Naive B cell (primary cell): ENCODE data around the gene ACTR1B. TPM values are rescaled to one million over a fixed set of nuclear protein-coding genes. Genes with fewer than 3 reads are reported as not detected.
A peak's percentile ranks its signal among the peaks of the same experiment; 100 is the strongest.
"Not testable (repeated sequence)": the region's sequence is repeated elsewhere in the genome, so short reads cannot be mapped to it uniquely, and the experiment has no call there.

ENCODE experiments used
- ATAC-seq, 2 donors: fragments of 150-1000 bp; cut with Tn5 transposase; 2 replicates each; pipeline ENCODE4 v1.10.0; 2021; ENCODE audit warnings: low read depth in 2 of 2, mild to moderate bottlenecking in 2 of 2, moderate library complexity in 2 of 2
- DNase-seq: peaks from one replicate; pipeline ENCODE4 v3.0.0; 2022
- H3K27ac Mint-ChIP-seq, 6 donors: one replicate each; pipeline ENCODE4 v1.8.0; 2020 to 2022; ENCODE audit warnings: mild to moderate bottlenecking in 6 of 6, mixed read lengths in 6 of 6, moderate library complexity in 5 of 6, inconsistent platforms in 2 of 6
- H3K27me3 Mint-ChIP-seq, 3 donors: one replicate each; pipeline ENCODE4 v1.8.0; 2021 to 2022; ENCODE audit warnings: mixed read lengths in 3 of 3, mild to moderate bottlenecking in 1 of 3
- H3K36me3 Mint-ChIP-seq, 2 donors: one replicate each; pipeline ENCODE4 v1.8.0; 2020 to 2022; ENCODE audit warnings: mixed read lengths in 2 of 2, inconsistent platforms in 1 of 2, mild to moderate bottlenecking in 1 of 2
- H3K4me1 Mint-ChIP-seq, 3 donors: one replicate each; pipeline ENCODE4 v1.8.0; 2020 to 2022; ENCODE audit warnings: mixed read lengths in 3 of 3, inconsistent platforms in 1 of 3, mild to moderate bottlenecking in 1 of 3, moderate library complexity in 1 of 3
- H3K4me3 Mint-ChIP-seq, 8 donors: one replicate each; pipeline ENCODE4 v1.8.0; 2020 to 2022; ENCODE audit warnings: mild to moderate bottlenecking in 8 of 8, mixed read lengths in 8 of 8, moderate library complexity in 8 of 8, inconsistent platforms in 2 of 8
- H3K9me3 Mint-ChIP-seq, 7 donors: one replicate each; pipeline ENCODE4 v1.8.0; 2020 to 2022; ENCODE audit warnings: mixed read lengths in 7 of 7, mild to moderate bottlenecking in 5 of 7, inconsistent platforms in 2 of 7, moderate library complexity in 1 of 7
- polyA plus RNA-seq, 6 donors: library from polyadenylated mRNA; unstranded; fragments of 300-500 nt; fragmentation: Illumina TruSeq; gene quantifications; one replicate each; pipeline ENCODE4 v1.2.3, GENCODE V29; 2021; ENCODE audit warnings: low read depth in 6 of 6

Gene ACTR1B
- polyA plus RNA-seq = 10 to 100 TPM in 4 of 6 donors, 1 to 10 TPM in 2; 8.7 to 13.9 (median 10.8) TPM

GRCh38 chr2:97663962-97664635, at the start of gene ACTR1B:
ACTR1B (minus strand) TSS chr2:97664044; CDS start chr2:97663890, 154 bp downstream.
- H3K4me1 Mint-ChIP-seq = peaks cover 24 to 43% (median 30%) of the 10 kb centered on the region in 3 donors

GRCh38 chr2:97712693-97713295, 49.0 kb upstream of the ACTR1B start:
- H3K27ac Mint-ChIP-seq = peak overlapping the region in 4 of 6 donors; percentile 57 to 91 (median 84)
- H3K36me3 Mint-ChIP-seq = no peaks in the 10 kb centered on the region
- ATAC-seq (peak in 1 of 2 donors; percentile 13), DNase-seq (no peak)
- H3K4me1 Mint-ChIP-seq = peaks cover 28 to 40% (median 40%) of the 10 kb centered on the region in 3 donors
- H3K4me3 Mint-ChIP-seq = peak overlapping the region in 1 of 8 donors; percentile 48
- H3K27me3 Mint-ChIP-seq = peaks cover 0 to 7% (median 6%) of the 10 kb centered on the region in 3 donors
- H3K9me3 Mint-ChIP-seq = no peaks in the 10 kb centered on the region

More at GRCh38 chr2:97663962-97664635, at the start of gene ACTR1B:
- Mint-ChIP-seq H3K4me3 (peak within 1 kb of the TSS; percentile 89 to 98 (median 96)), H3K27me3 (no peaks in the 10 kb centered on the region), H3K36me3 (no peaks in the 10 kb centered on the region), H3K9me3 (no peaks in the 10 kb centered on the region), H3K27ac (peak within 1 kb of the TSS; percentile 97 to 99 (median 98))
- ATAC-seq = peak; percentile 83
- DNase-seq = peak; percentile 98

GRCh38 chr2:97712175-97712574, 48.3 kb upstream of the ACTR1B start:
- peak overlapping the region in 3 of 6 donors; percentile 57 to 79 (median 64) for H3K27ac Mint-ChIP-seq
- not testable (repeated sequence) for ATAC-seq, H3K36me3 Mint-ChIP-seq, DNase-seq, H3K9me3 Mint-ChIP-seq, H3K27me3 Mint-ChIP-seq
- H3K4me3 Mint-ChIP-seq = peak overlapping the region in 1 of 8 donors; percentile 36
- peaks cover 25 to 37% (median 36%) of the 10 kb centered on the region in 3 donors for H3K4me1 Mint-ChIP-seq

GRCh38 chr2:97711394-97711711, 47.5 kb upstream of the ACTR1B start:
- H3K4me3 Mint-ChIP-seq = no peak overlapping the region
- H3K27ac Mint-ChIP-seq = no peak overlapping the region
- no peak for ATAC-seq
- no peak for DNase-seq
- H3K4me1 Mint-ChIP-seq = peaks cover 19 to 30% (median 28%) of the 10 kb centered on the region in 3 donors
- no peaks in the 10 kb centered on the region for H3K9me3 Mint-ChIP-seq
- H3K27me3 Mint-ChIP-seq = peaks cover 0 to 7% (median 6%) of the 10 kb centered on the region in 3 donors
- no peaks in the 10 kb centered on the region for H3K36me3 Mint-ChIP-seq

GRCh38 chr2:97708608-97709007, 44.8 kb upstream of the ACTR1B start:
- no peaks in the 10 kb centered on the region for H3K36me3 Mint-ChIP-seq
- no peak for DNase-seq
- H3K4me1 Mint-ChIP-seq = peaks cover 11 to 14% (median 13%) of the 10 kb centered on the region in 3 donors
- H3K27me3 Mint-ChIP-seq = peaks cover 0 to 7% (median 6%) of the 10 kb centered on the region in 3 donors
- H3K4me3 Mint-ChIP-seq = no peak overlapping the region
- ATAC-seq = no peak
- no peak overlapping the region for H3K27ac Mint-ChIP-seq
- H3K9me3 Mint-ChIP-seq = no peaks in the 10 kb centered on the region

- Mint-ChIP-seq H3K9me3 (no peaks in the 10 kb centered on the region), H3K27ac (no peak overlapping the region), H3K4me3 (no peak overlapping the region), H3K36me3 (no peaks in the 10 kb centered on the region), H3K27me3 (peaks cover 0 to 7% (median 6%) of the 10 kb centered on the region in 3 donors), H3K4me1 (peaks cover 6 to 9% (median 7%) of the 10 kb centered on the region in 3 donors)
- DNase-seq = no peak
- ATAC-seq = no peak
Measured at GRCh38 chr2:97708048-97708380, 44.2 kb upstream of the ACTR1B start.

GRCh38 chr2:97707362-97708047, 43.7 kb upstream of the ACTR1B start:
- Mint-ChIP-seq H3K9me3 (no peaks in the 10 kb centered on the region), H3K27me3 (peaks cover 0 to 7% (median 6%) of the 10 kb centered on the region in 3 donors), H3K27ac (no peak overlapping the region), H3K36me3 (no peaks in the 10 kb centered on the region), H3K4me1 (peaks cover 5 to 8% (median 6%) of the 10 kb centered on the region in 3 donors), H3K4me3 (no peak overlapping the region)
- DNase-seq = no peak
- no peak for ATAC-seq

GRCh38 chr2:97706708-97707345, 43.0 kb upstream of the ACTR1B start:
- DNase-seq (no peak), ATAC-seq (no peak)
- no peak overlapping the region for H3K27ac Mint-ChIP-seq
- H3K27me3 Mint-ChIP-seq = peaks cover 0 to 7% (median 6%) of the 10 kb centered on the region in 3 donors
- no peaks in the 10 kb centered on the region for H3K9me3 Mint-ChIP-seq
- H3K4me1 Mint-ChIP-seq = peaks cover 0 to 6% (median 5%) of the 10 kb centered on the region in 3 donors
- no peak overlapping the region for H3K4me3 Mint-ChIP-seq
- no peaks in the 10 kb centered on the region for H3K36me3 Mint-ChIP-seq

GRCh38 chr2:97706112-97706511, 42.3 kb upstream of the ACTR1B start:
- ATAC-seq = no peak
- no peaks in the 10 kb centered on the region for H3K9me3 Mint-ChIP-seq
- peaks cover 0 to 7% (median 6%) of the 10 kb centered on the region in 3 donors for H3K27me3 Mint-ChIP-seq
- H3K4me3 Mint-ChIP-seq = no peak overlapping the region
- H3K4me1 Mint-ChIP-seq = peaks cover 0 to 6% (median 5%) of the 10 kb centered on the region in 3 donors
- DNase-seq = no peak
- no peaks in the 10 kb centered on the region for H3K36me3 Mint-ChIP-seq
- no peak overlapping the region for H3K27ac Mint-ChIP-seq

- no peaks in the 10 kb centered on the region for H3K9me3 Mint-ChIP-seq
- H3K36me3 Mint-ChIP-seq = no peaks in the 10 kb centered on the region
- H3K4me1 Mint-ChIP-seq = peaks cover 3 to 10% (median 6%) of the 10 kb centered on the region in 3 donors
- H3K4me3 Mint-ChIP-seq = no peak overlapping the region
- H3K27me3 Mint-ChIP-seq = peaks cover 0 to 6% (median 6%) of the 10 kb centered on the region in 3 donors
- DNase-seq = no peak
- ATAC-seq = no peak
- H3K27ac Mint-ChIP-seq = peak overlapping the region in 1 of 6 donors; percentile 39
Measured at GRCh38 chr2:97704989-97705388, 41.1 kb upstream of the ACTR1B start.

- Mint-ChIP-seq H3K27ac (peak overlapping the region in 1 of 6 donors; percentile 17), H3K4me1 (peaks cover 0 to 8% (median 7%) of the 10 kb centered on the region in 3 donors), H3K9me3 (no peaks in the 10 kb centered on the region), H3K36me3 (no peaks in the 10 kb centered on the region), H3K4me3 (no peak overlapping the region), H3K27me3 (no peaks in the 10 kb centered on the region)
- DNase-seq (no peak), ATAC-seq (no peak)
Measured at GRCh38 chr2:97703741-97704140, 39.9 kb upstream of the ACTR1B start.

GRCh38 chr2:97702731-97703470, 39.1 kb upstream of the ACTR1B start:
- peaks cover 0 to 8% (median 7%) of the 10 kb centered on the region in 3 donors for H3K4me1 Mint-ChIP-seq

More at GRCh38 chr2:97702731-97703470, 39.1 kb upstream of the ACTR1B start:
- no peaks in the 10 kb centered on the region for H3K9me3 Mint-ChIP-seq
- no peaks in the 10 kb centered on the region for H3K27me3 Mint-ChIP-seq
- DNase-seq (no peak), ATAC-seq (no peak)
- H3K4me3 Mint-ChIP-seq = peak overlapping the region in 1 of 8 donors; percentile 44
- no peak overlapping the region for H3K27ac Mint-ChIP-seq
- no peaks in the 10 kb centered on the region for H3K36me3 Mint-ChIP-seq
